GM12878 (cell line): ENCODE results near the gene SSR3. TPM values are rescaled to one million over a fixed set of nuclear protein-coding genes. Genes with fewer than 3 reads are reported as not detected.

Experiments used
- ATAC-seq: fragments of 200-7000 bp; cut with Tn5 transposase; 3 replicates; pipeline ENCODE4 v1.9.1; 2020; ENCODE audit warnings: mild to moderate bottlenecking, moderate library complexity
- BruUV-seq: library from RNA; stranded (reverse); fragments of 400-500 nt; replicated peaks from 2 replicates; lab custom pipeline; 2021; lab: Mats Ljungman, UMichigan
- CTCF ChIA-PET: fragments of 300-600 bp; sonication (Branson Sonifier 250); formaldehyde crosslinking; extraction: SDS; loops from one replicate; lab custom pipeline; 2021; ENCODE audit warnings: inconsistent platforms; lab: Yijun Ruan, JAX
- POLR2A ChIA-PET: fragments of 350-600 bp; formaldehyde crosslinking; extraction: SDS; loops from one replicate; lab custom pipeline; 2021; ENCODE audit warnings: inconsistent platforms; lab: Charles Lee
- RAD21 ChIA-PET: fragments of 300-600 bp; sonication (Branson Sonifier 250); formaldehyde crosslinking; loops from one replicate; lab custom pipeline; 2023; ENCODE audit warnings: antibody characterized with exemption; ENCODE audit not compliant: unreplicated experiment; lab: Charles Lee
- SMC1A ChIA-PET: fragments of 300-600 bp; sonication (Branson Sonifier 250); formaldehyde crosslinking; loops from one replicate; lab custom pipeline; 2023; ENCODE audit not compliant: unreplicated experiment, uncharacterized antibody; lab: Charles Lee
- DNase-seq: peaks from one replicate; pipeline ENCODE4 v3.0.0-alpha.2; 2011; ENCODE audit warnings: low read depth, low spot score
- FAIRE-seq: peaks from 3 replicates; lab custom pipeline; 2011; peaks lifted over from hg19 to GRCh38; lab: Jason Lieb, UNC
- H2AFZ ChIP-seq: 2 replicates; pipeline ENCODE4 v1.6.0; 2011; ENCODE audit warnings: low read depth, low read length, control low read depth; ENCODE audit not compliant: control insufficient read depth
- H3K27ac ChIP-seq: 2 replicates; pipeline ENCODE4 v1.5.1; 2011; ENCODE audit warnings: control low read depth; ENCODE audit not compliant: control insufficient read depth, insufficient read depth
- H3K27me3 ChIP-seq, 2 experiments: replicated peaks in 1 of 2; 2 replicates each; pipeline versions ENCODE4 v1.6.0 to v1.6.1; 2011; ENCODE audit warnings: low read length in 1 of 2; ENCODE audit not compliant: control insufficient read depth in 2 of 2, insufficient read depth in 2 of 2
- H3K36me3 ChIP-seq, 2 experiments: 2 replicates each; pipeline ENCODE4 v1.5.1; 2011; ENCODE audit warnings: low read length in 1 of 2; ENCODE audit not compliant: control insufficient read depth in 2 of 2, insufficient read depth in 2 of 2
- H3K4me1 ChIP-seq: 2 replicates; pipeline ENCODE4 v1.6.1; 2011; ENCODE audit warnings: mild to moderate bottlenecking, low read length, moderate library complexity, mixed read lengths; ENCODE audit not compliant: control insufficient read depth, insufficient read depth
- H3K4me2 ChIP-seq: 2 replicates; pipeline ENCODE4 v1.6.0; 2011; ENCODE audit warnings: control low read depth; ENCODE audit not compliant: control insufficient read depth, insufficient read depth
- H3K4me3 ChIP-seq: fragments of 200-600 bp; sonication (generic); 2 replicates; pipeline ENCODE4 v1.5.1; 2016
- H3K79me2 ChIP-seq: 2 replicates; pipeline ENCODE4 v1.6.0; 2011; ENCODE audit warnings: low read length; ENCODE audit not compliant: control insufficient read depth, insufficient read depth
- H3K9ac ChIP-seq: 2 replicates; pipeline ENCODE4 v1.8.0; 2011; ENCODE audit warnings: low read length, control low read depth, mixed read lengths; ENCODE audit not compliant: control insufficient read depth, insufficient read depth
- H3K9me3 ChIP-seq: replicated peaks from 3 replicates; pipeline ENCODE4 v1.5.1; 2011; ENCODE audit warnings: mild to moderate bottlenecking, low read length; ENCODE audit not compliant: control insufficient read depth, insufficient read depth
- H4K20me1 ChIP-seq: 2 replicates; pipeline ENCODE4 v1.6.0; 2011; ENCODE audit not compliant: control insufficient read depth, insufficient read depth
- BRCA1 ChIP-seq: IDR thresholded peaks from 2 replicates; pipeline ENCODE4 v1.6.1; 2011; ENCODE audit warnings: low read depth, low read length, improper control_type of control experiment
- CHD4 ChIP-seq: fragments of 200-600 bp; sonication (generic); IDR thresholded peaks from 2 replicates; pipeline ENCODE4 v1.6.1; 2016; ENCODE audit warnings: mild to moderate bottlenecking
- MEF2A ChIP-seq: IDR thresholded peaks from 2 replicates; pipeline ENCODE4 v1.6.1; 2011; ENCODE audit warnings: low read depth, mild to moderate bottlenecking, low read length, moderate library complexity; ENCODE audit not compliant: insufficient read depth
- NRF1 ChIP-seq: conservative IDR thresholded peaks from 2 replicates; pipeline ENCODE4 v1.6.1; 2011; ENCODE audit warnings: mild to moderate bottlenecking, low read depth, low read length, improper control_type of control experiment
- RB1 ChIP-seq: fragments of 450-650 bp; formaldehyde crosslinking; IDR thresholded peaks from 2 replicates; pipeline ENCODE4 v1.6.1; 2017; ENCODE audit warnings: mild to moderate bottlenecking, borderline replicate concordance
- RCOR1 ChIP-seq: conservative IDR thresholded peaks from 2 replicates; pipeline ENCODE4 v1.6.1; 2012; ENCODE audit warnings: low read depth, low read length, improper control_type of control experiment
- SMAD1 ChIP-seq: fragments of 450-650 bp; IDR thresholded peaks from 2 replicates; pipeline ENCODE4 v1.6.1; 2018; ENCODE audit warnings: mild to moderate bottlenecking, low read depth; ENCODE audit not compliant: partially characterized antibody
- SPI1 ChIP-seq: IDR thresholded peaks from 2 replicates; pipeline ENCODE4 v1.6.1; 2011; ENCODE audit warnings: low read depth, mild to moderate bottlenecking, low read length, moderate library complexity, borderline replicate concordance; ENCODE audit not compliant: insufficient read depth
- SREBF1 ChIP-seq: IDR thresholded peaks from 2 replicates; pipeline ENCODE4 v1.6.1; 2012; ENCODE audit warnings: mild to moderate bottlenecking, low read length
- STAT3 ChIP-seq: IDR thresholded peaks from 2 replicates; pipeline ENCODE4 v1.6.1; 2011; ENCODE audit warnings: low read depth, low read length, improper control_type of control experiment
- TBL1XR1 ChIP-seq: IDR thresholded peaks from 2 replicates; pipeline ENCODE4 v1.6.1; 2012; ENCODE audit warnings: low read depth, low read length, improper control_type of control experiment
- TCF12 ChIP-seq: IDR thresholded peaks from 2 replicates; pipeline ENCODE4 v1.6.1; 2011; ENCODE audit warnings: low read depth, mild to moderate bottlenecking, low read length
- ZNF384 ChIP-seq: IDR thresholded peaks from 2 replicates; pipeline ENCODE4 v1.6.1; 2012; ENCODE audit warnings: low read depth, mild to moderate bottlenecking, low read length, improper control_type of control experiment, borderline replicate concordance
- WGBS: methylation state at CpG from one replicate; pipeline ENCODE4 v1.1.6; 2016; ENCODE audit warnings: low lambda C conversion rate; ENCODE audit not compliant: insufficient replicate concordance, insufficient coverage; ENCODE audit errors: missing lambda C conversion rate; 5-methylcytosine and 5-hydroxymethylcytosine counted together
- in situ Hi-C: fragments of 300-500 bp; cut with MboI; formaldehyde crosslinking; loops from 9 replicates; pipeline ENCODE4 v1.14.3; 2018; ENCODE audit warnings: mixed read lengths
- intact Hi-C: fragments of 100-400 bp; cut with micrococcal nuclease; formaldehyde crosslinking; loops from one replicate; pipeline ENCODE4 v1.14.2; 2022; ENCODE audit not compliant: unreplicated experiment
- polyA plus RNA-seq, 11 experiments: library from polyadenylated mRNA; depleted of rRNA in 4 of 11; unstranded in 6 of 11; stranded (reverse) in 5 of 11; fragments of >200 nt; fragmentation: Nextera tagmentation in 4 of 11; fragmentation: Illumina TruSeq in 1 of 11; extraction: Ambion mirVana in 4 of 11; extraction: Trizol in 1 of 11; gene quantifications; 1 replicate in 1 of 11; 2 replicates in 10 of 11; pipeline versions ENCODE4 v1.2.1 to v1.2.3, GENCODE V29; 2011 to 2016; ENCODE audit warnings: inconsistent platforms in 2 of 11, missing spikeins in 2 of 11, low read depth in 1 of 11
- total RNA-seq, 4 experiments: library from RNA; depleted of rRNA in 3 of 4; stranded (reverse); fragments of >200 nt in 3 of 4; fragmentation: Illumina TruSeq in 1 of 4; extraction: Trizol in 1 of 4; gene quantifications; 2 replicates each; pipeline versions ENCODE4 v1.2.1 to v1.2.3, GENCODE V29; 2013 to 2021
- TF ChIP-seq, protein P1 (sequence below): fragments of 450-650 bp; IDR thresholded peaks from 2 replicates; pipeline ENCODE4 v1.6.1; 2016; ENCODE audit warnings: mild to moderate bottlenecking
- TF ChIP-seq, protein P2 (sequence below): fragments of 450-650 bp; IDR thresholded peaks from 2 replicates; pipeline ENCODE4 v1.6.1; 2017; ENCODE audit warnings: antibody characterized with exemption, mild to moderate bottlenecking, moderate library complexity

SSR3 gene
- total and polyA plus RNA-seq, 10 of the 15 experiments (the other 5 are each of a cell fraction or from before 2014, with no cell fraction given): 133 to 345 (median 191) TPM

DNA sequence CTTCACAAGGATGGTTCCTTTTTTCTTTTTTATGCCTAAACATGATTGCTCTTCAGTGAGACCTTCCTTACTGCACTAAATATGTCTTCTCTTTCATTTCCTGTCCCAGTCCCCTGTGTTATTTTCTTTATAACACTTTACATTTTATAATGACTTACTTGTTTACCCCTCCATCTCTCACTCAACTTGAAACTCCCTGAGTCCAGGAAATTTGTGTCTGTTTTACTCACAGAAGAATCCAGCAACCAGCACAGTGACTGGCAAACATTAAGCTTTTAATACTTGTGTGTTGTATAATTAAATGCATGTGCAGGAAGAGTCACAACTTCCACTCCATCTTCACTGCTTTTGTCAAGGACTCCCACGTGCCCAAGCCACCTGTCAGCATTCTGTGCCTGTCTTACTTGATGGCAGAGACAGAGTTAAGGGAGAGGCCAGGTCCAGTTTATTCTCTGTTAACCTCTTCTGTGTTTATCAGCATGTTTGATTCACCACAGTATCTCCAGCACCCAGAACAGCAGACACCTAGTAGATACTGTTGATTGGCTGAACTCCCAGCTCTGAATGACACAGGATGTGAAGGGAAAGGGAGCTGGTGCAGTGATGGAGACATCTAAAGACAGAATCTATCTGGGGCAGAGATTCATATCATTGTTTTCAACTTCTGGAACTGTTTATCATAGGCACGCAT is 42.8 kb downstream of the SSR3 start:
- in situ Hi-C loops: no loop called here

More for the DNA sequence above, 42.8 kb downstream of the SSR3 start:
- intact Hi-C loops: no loop called here
- Histone ChIP-seq H3K9ac (no peak overlapping the region), H3K27ac (no peak overlapping the region), H3K4me2 (no peak overlapping the region), H3K9me3 (no peaks in the 10 kb centered on the region), H3K79me2 (no peaks in the 10 kb centered on the region), H3K4me1 (no peaks in the 10 kb centered on the region), H4K20me1 (no peaks in the 10 kb centered on the region), H3K27me3 (no peaks in the 10 kb centered on the region), H3K4me3 (no peak overlapping the region), H2AFZ (no peak overlapping the region), H3K36me3 (no peaks in the 10 kb centered on the region)
- SMC1A ChIA-PET: interaction anchor here (0.8 to 6.5 kb wide), 8 partner anchors 29 to 626 kb away, joined by 3 to 72 read pairs (median 4); no protein-coding TSS in a partner anchor
- TF ChIP-seq TBL1XR1: no peak
- no peak for TF ChIP-seq NRF1
- no peak for TF ChIP-seq RB1
- TF ChIP-seq SPI1: no peak
- no peak for TF ChIP-seq SREBF1
- TF ChIP-seq SMAD1: no peak
- TF ChIP-seq ZNF384: no peak
- TF ChIP-seq RCOR1: no peak
- TF ChIP-seq, protein P1, sequence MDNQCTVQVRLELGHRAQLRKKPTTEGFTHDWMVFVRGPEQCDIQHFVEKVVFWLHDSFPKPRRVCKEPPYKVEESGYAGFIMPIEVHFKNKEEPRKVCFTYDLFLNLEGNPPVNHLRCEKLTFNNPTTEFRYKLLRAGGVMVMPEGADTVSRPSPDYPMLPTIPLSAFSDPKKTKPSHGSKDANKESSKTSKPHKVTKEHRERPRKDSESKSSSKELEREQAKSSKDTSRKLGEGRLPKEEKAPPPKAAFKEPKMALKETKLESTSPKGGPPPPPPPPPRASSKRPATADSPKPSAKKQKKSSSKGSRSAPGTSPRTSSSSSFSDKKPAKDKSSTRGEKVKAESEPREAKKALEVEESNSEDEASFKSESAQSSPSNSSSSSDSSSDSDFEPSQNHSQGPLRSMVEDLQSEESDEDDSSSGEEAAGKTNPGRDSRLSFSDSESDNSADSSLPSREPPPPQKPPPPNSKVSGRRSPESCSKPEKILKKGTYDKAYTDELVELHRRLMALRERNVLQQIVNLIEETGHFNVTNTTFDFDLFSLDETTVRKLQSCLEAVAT: no peak
- TF ChIP-seq MEF2A: no peak
- TF ChIP-seq STAT3: no peak
- no peak for TF ChIP-seq CHD4
- TF ChIP-seq, protein P2, sequence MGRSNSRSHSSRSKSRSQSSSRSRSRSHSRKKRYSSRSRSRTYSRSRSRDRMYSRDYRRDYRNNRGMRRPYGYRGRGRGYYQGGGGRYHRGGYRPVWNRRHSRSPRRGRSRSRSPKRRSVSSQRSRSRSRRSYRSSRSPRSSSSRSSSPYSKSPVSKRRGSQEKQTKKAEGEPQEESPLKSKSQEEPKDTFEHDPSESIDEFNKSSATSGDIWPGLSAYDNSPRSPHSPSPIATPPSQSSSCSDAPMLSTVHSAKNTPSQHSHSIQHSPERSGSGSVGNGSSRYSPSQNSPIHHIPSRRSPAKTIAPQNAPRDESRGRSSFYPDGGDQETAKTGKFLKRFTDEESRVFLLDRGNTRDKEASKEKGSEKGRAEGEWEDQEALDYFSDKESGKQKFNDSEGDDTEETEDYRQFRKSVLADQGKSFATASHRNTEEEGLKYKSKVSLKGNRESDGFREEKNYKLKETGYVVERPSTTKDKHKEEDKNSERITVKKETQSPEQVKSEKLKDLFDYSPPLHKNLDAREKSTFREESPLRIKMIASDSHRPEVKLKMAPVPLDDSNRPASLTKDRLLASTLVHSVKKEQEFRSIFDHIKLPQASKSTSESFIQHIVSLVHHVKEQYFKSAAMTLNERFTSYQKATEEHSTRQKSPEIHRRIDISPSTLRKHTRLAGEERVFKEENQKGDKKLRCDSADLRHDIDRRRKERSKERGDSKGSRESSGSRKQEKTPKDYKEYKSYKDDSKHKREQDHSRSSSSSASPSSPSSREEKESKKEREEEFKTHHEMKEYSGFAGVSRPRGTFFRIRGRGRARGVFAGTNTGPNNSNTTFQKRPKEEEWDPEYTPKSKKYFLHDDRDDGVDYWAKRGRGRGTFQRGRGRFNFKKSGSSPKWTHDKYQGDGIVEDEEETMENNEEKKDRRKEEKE: no peak
- TF ChIP-seq BRCA1: no peak
- TF ChIP-seq TCF12: no peak
- DNase-seq (no peak), ATAC-seq (no peak), FAIRE-seq (no peak)
- BruUV-seq: no TSS peak
- 43% methylated on average over 2 of the region's 2 CpGs for WGBS
- RAD21 ChIA-PET: interaction anchor here (1.0 to 1.5 kb wide), 2 partner anchors 54 to 360 kb away, joined by 3 to 5 read pairs; no protein-coding TSS in a partner anchor
- POLR2A ChIA-PET: no interaction called here
- CTCF ChIA-PET: interaction anchor here (0.7 to 9.2 kb wide), 5 partner anchors 29 to 625 kb away, joined by 3 to 122 read pairs (median 5); no protein-coding TSS in a partner anchor
